Left lung (tissue), 10 donors: ENCODE data around the gene CCL23. TPM values are rescaled to one million over a fixed set of nuclear protein-coding genes. Genes with fewer than 3 reads are reported as not detected.
A peak's percentile ranks its signal among the peaks of the same experiment; 100 is the strongest.

ENCODE experiments used
- ATAC-seq: fragments of 200-7000 bp; cut with Tn5 transposase; one replicate; pipeline ENCODE4 v1.9.1; 2020; ENCODE audit warnings: moderate library complexity
- DNase-seq, 4 donors: peaks; one replicate each; pipeline ENCODE4 v3.0.0-alpha.2; 2013 to 2020
- H3K27ac ChIP-seq, 2 donors: fragments of 200-600 bp; sonication (generic) in 1 of 2; one replicate each; pipeline versions ENCODE4 v1.5.0 to v1.8.0; 2020 to 2021
- H3K27me3 ChIP-seq, 2 donors: fragments of 200-600 bp; sonication (generic) in 1 of 2; one replicate each; pipeline versions ENCODE4 v1.5.0 to v1.8.0; 2020 to 2021
- H3K36me3 ChIP-seq, 2 donors: fragments of 200-600 bp; sonication (generic) in 1 of 2; one replicate each; pipeline versions ENCODE4 v1.5.0 to v1.8.0; 2020 to 2021
- H3K4me1 ChIP-seq, 2 donors: fragments of 200-600 bp; one replicate each; pipeline ENCODE4 v1.8.0; 2021
- H3K4me3 ChIP-seq, 2 donors: fragments of 200-600 bp; sonication (generic) in 1 of 2; one replicate each; pipeline versions ENCODE4 v1.5.0 to v1.8.0; 2020 to 2021; ENCODE audit warnings: mild to moderate bottlenecking in 1 of 2
- H3K9me3 ChIP-seq, 2 donors: fragments of 200-600 bp; sonication (generic) in 1 of 2; one replicate each; pipeline versions ENCODE4 v1.5.0 to v1.8.0; 2020 to 2021
- intact Hi-C, 2 donors: fragments of 100-400 bp; cut with DNase I; formaldehyde crosslinking; loops; one replicate each; pipeline versions ENCODE4 v1.11.2 to v1.14.2; 2022
- polyA plus RNA-seq, 6 donors: library from polyadenylated mRNA; unstranded; fragments of 120-200 nt; gene quantifications; one replicate each; pipeline ENCODE4 v1.2.1, GENCODE V29; 2013; ENCODE audit not compliant: insufficient read length in 6 of 6
- total RNA-seq, 2 donors: library from RNA; stranded (reverse); fragmentation: NEBNext Ultra II Directional; extraction: Animal tissue kit (Norgen Biotek cat#: 25700); gene quantifications; one replicate each; pipeline ENCODE4 v1.2.1, GENCODE V29; 2021
- TF ChIP-seq, protein P1 (sequence below), 2 donors: fragments of 200-600 bp; sonication (generic) in 1 of 2; IDR thresholded peaks; one replicate each; pipeline versions ENCODE4 v1.5.0 to v1.8.0; 2021; ENCODE audit warnings: antibody characterized with exemption in 2 of 2
- donor health status: DM: no; HTN: yes; CAD: no.
- donor health status: DM: no; HTN: no; CAD: no.

The CCL23 gene
- total and polyA plus RNA-seq, 8 donors: 0.32 to 9.3 (median 0.49) TPM; not detected in 2

DNA sequence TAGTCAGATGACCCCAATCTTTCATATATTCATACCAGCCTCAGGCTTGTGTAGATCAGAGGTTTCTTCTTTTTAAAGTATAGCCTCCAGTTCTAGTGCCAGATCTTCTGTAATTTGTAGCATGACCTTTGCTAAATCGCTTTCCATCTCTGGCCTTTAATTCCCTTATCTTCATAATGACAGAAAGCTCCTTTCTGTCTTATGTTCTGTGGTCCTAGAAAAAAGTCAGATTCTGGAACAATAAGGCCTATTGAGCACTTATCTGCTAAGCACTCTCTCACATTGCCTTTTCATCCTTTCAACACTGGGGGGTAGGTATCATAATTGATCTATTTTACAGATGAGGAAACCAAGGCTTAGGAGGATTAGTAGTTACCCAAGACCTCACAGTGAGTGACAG lies 45.7 kb downstream of the CCL23 start:
- ATAC-seq (no peak), DNase-seq (no peak)
- Histone ChIP-seq H3K36me3 (no peaks in the 10 kb centered on the region), H3K27me3 (no peaks in the 10 kb centered on the region), H3K9me3 (no peaks in the 10 kb centered on the region), H3K27ac (peak overlapping the region in 1 of 2 donors; percentile 8), H3K4me1 (peaks cover 0 to 14% of the 10 kb centered on the region in 2 donors), H3K4me3 (no peak overlapping the region)
- intact Hi-C loops: loop anchor here (5.0 to 10.0 kb wide), 2 partner anchors 173 to 175 kb away; no protein-coding TSS in a partner anchor
- TF ChIP-seq, protein P1, sequence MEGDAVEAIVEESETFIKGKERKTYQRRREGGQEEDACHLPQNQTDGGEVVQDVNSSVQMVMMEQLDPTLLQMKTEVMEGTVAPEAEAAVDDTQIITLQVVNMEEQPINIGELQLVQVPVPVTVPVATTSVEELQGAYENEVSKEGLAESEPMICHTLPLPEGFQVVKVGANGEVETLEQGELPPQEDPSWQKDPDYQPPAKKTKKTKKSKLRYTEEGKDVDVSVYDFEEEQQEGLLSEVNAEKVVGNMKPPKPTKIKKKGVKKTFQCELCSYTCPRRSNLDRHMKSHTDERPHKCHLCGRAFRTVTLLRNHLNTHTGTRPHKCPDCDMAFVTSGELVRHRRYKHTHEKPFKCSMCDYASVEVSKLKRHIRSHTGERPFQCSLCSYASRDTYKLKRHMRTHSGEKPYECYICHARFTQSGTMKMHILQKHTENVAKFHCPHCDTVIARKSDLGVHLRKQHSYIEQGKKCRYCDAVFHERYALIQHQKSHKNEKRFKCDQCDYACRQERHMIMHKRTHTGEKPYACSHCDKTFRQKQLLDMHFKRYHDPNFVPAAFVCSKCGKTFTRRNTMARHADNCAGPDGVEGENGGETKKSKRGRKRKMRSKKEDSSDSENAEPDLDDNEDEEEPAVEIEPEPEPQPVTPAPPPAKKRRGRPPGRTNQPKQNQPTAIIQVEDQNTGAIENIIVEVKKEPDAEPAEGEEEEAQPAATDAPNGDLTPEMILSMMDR (IDR thresholded peaks at IDR 0.05): no peak

DNA sequence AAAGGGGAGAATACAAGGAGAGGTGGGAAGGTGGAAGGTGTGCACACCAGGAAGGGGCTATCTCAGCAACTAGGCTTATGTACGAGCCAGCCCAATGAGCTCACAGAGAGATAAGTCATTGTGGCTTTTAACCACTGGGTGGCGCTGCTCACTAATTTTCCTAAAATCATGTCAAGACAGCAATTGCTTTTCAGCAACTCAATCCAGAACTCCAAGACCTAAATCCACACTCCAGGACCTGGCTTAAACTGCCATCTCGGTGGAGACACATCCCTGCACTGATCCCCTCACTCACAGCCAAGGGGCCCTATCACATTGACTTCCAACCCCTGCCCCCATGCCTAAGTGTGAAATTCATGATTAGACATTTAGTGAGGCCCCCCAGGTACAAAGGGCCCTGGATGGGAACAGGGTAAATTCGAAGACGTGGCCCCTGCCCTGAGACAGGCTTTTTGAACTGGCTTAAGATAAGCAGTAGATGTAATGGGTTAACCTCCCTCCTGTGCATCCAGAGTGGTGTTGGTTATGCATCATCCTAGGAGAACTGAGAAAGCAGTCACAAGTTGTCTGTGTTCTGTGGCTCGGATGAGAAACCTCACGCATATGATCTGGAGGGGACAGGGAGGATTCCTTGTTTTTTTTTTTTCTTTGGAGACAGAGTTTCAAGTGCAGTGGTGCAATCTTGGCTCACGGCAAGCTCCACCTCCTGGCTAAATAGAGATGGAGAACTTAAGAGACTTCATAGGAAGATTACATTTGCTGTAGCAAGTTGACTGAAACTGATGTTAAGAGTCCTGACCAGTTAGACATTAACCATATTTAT lies 48.0 kb downstream of the CCL23 start:
- Histone ChIP-seq H3K4me3 (no peak overlapping the region), H3K4me1 (peaks cover 0 to 14% of the 10 kb centered on the region in 2 donors), H3K36me3 (no peaks in the 10 kb centered on the region), H3K27ac (no peak overlapping the region), H3K27me3 (no peaks in the 10 kb centered on the region), H3K9me3 (no peaks in the 10 kb centered on the region)
- ATAC-seq (peak; percentile 94), DNase-seq (peak in 3 of 4 donors; percentile 66 to 86 (median 71))
- TF ChIP-seq, protein P1 (IDR thresholded peaks at IDR 0.05): peak; percentile 81 to 89
- intact Hi-C loops: loop anchor here (5.0 to 10.0 kb wide), 2 partner anchors 175 to 178 kb away; no protein-coding TSS in a partner anchor

DNA sequence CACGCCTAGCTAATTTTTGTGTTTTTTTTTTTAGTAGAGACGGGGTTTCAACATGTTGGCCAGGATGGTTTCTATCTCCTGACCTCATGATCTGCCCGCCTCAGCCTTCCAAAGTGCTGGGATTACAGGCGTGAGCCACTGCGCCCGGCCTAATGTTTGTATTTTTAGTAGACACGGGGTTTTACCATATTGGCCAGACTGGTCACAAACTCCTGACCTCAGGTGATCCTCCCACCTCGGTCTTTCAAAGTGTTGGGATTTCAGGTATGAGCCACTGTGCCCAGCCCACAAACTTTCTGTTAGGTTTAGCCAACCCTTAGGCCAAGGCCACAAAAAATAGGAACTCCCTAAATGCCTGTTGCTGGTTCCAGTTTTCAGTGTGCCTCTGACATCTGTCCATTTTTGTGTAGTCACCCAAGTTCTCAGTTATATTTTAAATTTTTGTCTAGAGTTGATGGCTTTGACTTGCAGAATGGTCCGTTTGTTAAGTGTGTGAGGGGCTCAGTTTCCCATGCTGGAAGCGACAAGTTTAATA lies 49.2 kb downstream of the CCL23 start:
- H3K36me3 ChIP-seq: no peaks in the 10 kb centered on the region
- no peak for DNase-seq
- peaks cover 0 to 10% of the 10 kb centered on the region in 2 donors for H3K4me1 ChIP-seq
- H3K9me3 ChIP-seq: no peaks in the 10 kb centered on the region
- H3K4me3 ChIP-seq: no peak overlapping the region
- intact Hi-C loops: no loop called here
- H3K27me3 ChIP-seq: no peaks in the 10 kb centered on the region
- TF ChIP-seq, protein P1 (IDR thresholded peaks at IDR 0.05): no peak
- H3K27ac ChIP-seq: no peak overlapping the region
- ATAC-seq: no peak

DNA sequence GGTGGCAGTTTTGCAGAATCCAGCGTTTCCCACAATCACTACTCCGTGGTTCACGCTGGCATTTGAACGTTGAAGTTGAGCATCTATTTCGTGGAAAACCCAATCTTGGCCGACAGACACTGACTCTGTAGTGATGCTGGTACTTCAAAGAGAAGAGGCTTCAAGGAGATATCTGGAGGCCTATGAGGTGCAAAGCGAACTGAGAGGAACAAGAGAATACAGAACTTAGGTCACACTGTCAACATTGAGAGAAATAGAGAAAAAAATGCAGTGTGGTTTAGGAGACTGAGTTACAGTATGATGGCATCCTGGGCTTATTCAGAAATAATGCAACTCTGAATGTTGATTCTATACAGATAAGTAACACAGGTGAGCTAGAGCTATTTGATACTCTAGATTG lies 52.5 kb downstream of the CCL23 start:
- TF ChIP-seq, protein P1 (IDR thresholded peaks at IDR 0.05): no peak
- H3K36me3 ChIP-seq: no peaks in the 10 kb centered on the region
- no peak overlapping the region for H3K4me3 ChIP-seq
- ATAC-seq (no peak), DNase-seq (no peak)
- peaks cover 0 to 8% of the 10 kb centered on the region in 2 donors for H3K4me1 ChIP-seq
- intact Hi-C loops: no loop called here
- peaks cover 0 to 8% of the 10 kb centered on the region in 2 donors for H3K27me3 ChIP-seq
- H3K27ac ChIP-seq: no peak overlapping the region
- H3K9me3 ChIP-seq: no peaks in the 10 kb centered on the region

DNA sequence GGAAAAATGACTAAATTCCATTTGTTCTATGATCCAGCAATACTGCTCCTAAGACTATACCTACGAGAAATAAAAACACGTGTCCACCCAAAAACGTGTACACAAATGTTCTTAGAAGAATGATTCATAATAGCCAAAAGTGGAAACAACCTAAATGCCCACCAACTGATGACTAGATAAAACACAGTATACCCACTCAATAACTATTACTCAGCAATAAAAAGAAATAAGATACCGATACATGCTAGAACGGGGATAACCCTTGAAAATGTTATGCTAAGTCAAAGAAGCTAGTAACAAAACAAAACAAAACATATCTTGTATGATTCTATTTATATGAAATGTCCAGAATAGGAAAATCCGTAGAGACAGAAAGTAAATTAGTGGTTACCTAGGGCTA lies 54.1 kb downstream of the CCL23 start:
- H3K9me3 ChIP-seq: no peaks in the 10 kb centered on the region
- intact Hi-C loops: no loop called here
- ATAC-seq: no peak
- peaks cover 0 to 8% of the 10 kb centered on the region in 2 donors for H3K27me3 ChIP-seq
- H3K36me3 ChIP-seq: no peaks in the 10 kb centered on the region
- no peak for DNase-seq
- TF ChIP-seq, protein P1 (IDR thresholded peaks at IDR 0.05): no peak
- no peak overlapping the region for H3K4me3 ChIP-seq
- H3K27ac ChIP-seq: no peak overlapping the region
- no peaks in the 10 kb centered on the region for H3K4me1 ChIP-seq
